K562 (cell line): ENCODE data around the gene TUBGCP5. TPM values are rescaled to one million over a fixed set of nuclear protein-coding genes. Genes with fewer than 3 reads are reported as not detected.
"Not testable (repeated sequence)": the region's sequence is repeated elsewhere in the genome, so short reads cannot be mapped to it uniquely, and the experiment has no call there.

ENCODE experiments used
- ATAC-seq: fragments of 200-7000 bp; cut with Tn5 transposase; 3 replicates; pipeline ENCODE4 v1.9.1; 2020; ENCODE audit warnings: moderate library complexity
- BruUV-seq: library from RNA; stranded (reverse); fragments of 400-500 nt; replicated peaks from 2 replicates; lab custom pipeline; 2021; lab: Mats Ljungman, UMichigan
- CTCF ChIA-PET: fragments of 300-600 bp; formaldehyde crosslinking; extraction: SDS; loops from one replicate; lab custom pipeline; 2021; ENCODE audit warnings: low intra/inter-chr PET ratio; lab: Yijun Ruan, JAX
- POLR2A ChIA-PET: fragments of 300-600, 350-650 bp; sonication (Branson Sonifier 250); formaldehyde crosslinking; extraction: SDS; loops from one replicate; lab custom pipeline; 2021; ENCODE audit warnings: antibody characterized with exemption, inconsistent platforms; lab: Yijun Ruan, JAX
- DNase-seq, 4 experiments: peaks; one replicate each; pipeline versions ENCODE4 v3.0.0 to v3.0.0-alpha.2; 2011 to 2018; ENCODE audit warnings: low spot score in 3 of 4, mixed read lengths in 3 of 4; ENCODE audit errors: extremely low read depth in 1 of 4
- FAIRE-seq: peaks from 2 replicates; lab custom pipeline; 2011; peaks lifted over from hg19 to GRCh38; lab: Jason Lieb, UNC
- H2AFZ ChIP-seq: 2 replicates; pipeline ENCODE4 v1.6.0; 2011; ENCODE audit warnings: low read depth, low read length, control low read depth, inconsistent platforms
- H3K27ac ChIP-seq: fragments of 200-600 bp; 3 replicates; pipeline ENCODE4 v1.8.0; 2011; ENCODE audit warnings: low read depth, mild to moderate bottlenecking, control low read depth, inconsistent platforms, low read length, moderate library complexity, mixed read lengths; ENCODE audit errors: extremely low read depth
- H3K27me3 ChIP-seq, 2 experiments: fragments of 300-600 bp in 1 of 2; 2 replicates in 1 of 2; 3 replicates in 1 of 2; pipeline versions ENCODE4 v1.6.0 to v1.8.0; 2011; ENCODE audit warnings: inconsistent platforms in 2 of 2, low read length in 2 of 2, mild to moderate bottlenecking in 1 of 2, mixed read lengths in 1 of 2, moderate library complexity in 1 of 2; ENCODE audit not compliant: control insufficient read depth in 2 of 2, insufficient read depth in 2 of 2
- H3K36me3 ChIP-seq: fragments of 300-600 bp; 3 replicates; pipeline ENCODE4 v1.8.0; 2011; ENCODE audit warnings: mild to moderate bottlenecking, low read length, inconsistent platforms; ENCODE audit not compliant: control insufficient read depth, insufficient read depth
- H3K4me1 ChIP-seq, 2 experiments: fragments of 200-600 bp in 1 of 2; replicated peaks in 1 of 2; 2 replicates in 1 of 2; 3 replicates in 1 of 2; pipeline versions ENCODE4 v1.5.1 to v1.8.0; 2011; ENCODE audit warnings: inconsistent platforms in 2 of 2, low read length in 2 of 2, mild to moderate bottlenecking in 1 of 2, mixed read lengths in 1 of 2, moderate library complexity in 1 of 2; ENCODE audit not compliant: control insufficient read depth in 2 of 2, insufficient read depth in 2 of 2
- H3K4me2 ChIP-seq: 2 replicates; pipeline ENCODE4 v1.6.1; 2011; ENCODE audit warnings: low read length, control low read depth, inconsistent platforms, mixed read lengths; ENCODE audit not compliant: insufficient read depth
- H3K4me3 ChIP-seq: fragments of 200-600 bp; sonication (generic), shearing (Covaris generic); 2 replicates; pipeline ENCODE4 v1.5.1; 2016; ENCODE audit warnings: control low read depth, inconsistent platforms
- H3K79me2 ChIP-seq: fragments of 200-600 bp; 3 replicates; pipeline ENCODE4 v1.8.0; 2011; ENCODE audit warnings: low read length, inconsistent platforms; ENCODE audit not compliant: control insufficient read depth, insufficient read depth
- H3K9ac ChIP-seq, 2 experiments: 2 replicates each; pipeline versions ENCODE4 v1.6.0 to v1.6.1; 2011; ENCODE audit warnings: low read depth in 2 of 2, low read length in 2 of 2, control low read depth in 1 of 2, inconsistent platforms in 1 of 2, mild to moderate bottlenecking in 1 of 2, mixed read lengths in 1 of 2; ENCODE audit not compliant: insufficient read depth in 1 of 2
- H3K9me1 ChIP-seq: one replicate; pipeline ENCODE4 v1.6.0; 2011; ENCODE audit warnings: inconsistent platforms, mild to moderate bottlenecking, low read length, moderate library complexity; ENCODE audit not compliant: control insufficient read depth, insufficient read depth
- H3K9me3 ChIP-seq: replicated peaks from 2 replicates; pipeline ENCODE4 v1.5.1; 2011; ENCODE audit warnings: low read depth, low read length, inconsistent platforms; ENCODE audit not compliant: control insufficient read depth, insufficient read depth
- H4K20me1 ChIP-seq: replicated peaks from 2 replicates; pipeline ENCODE4 v1.6.1; 2011; ENCODE audit warnings: low read length, inconsistent platforms, mixed read lengths; ENCODE audit not compliant: control insufficient read depth, insufficient read depth
- BRF2 ChIP-seq: IDR thresholded peaks from 3 replicates; pipeline ENCODE4 v1.6.1; 2011; ENCODE audit warnings: borderline replicate concordance, mild to moderate bottlenecking; ENCODE audit not compliant: insufficient read length, insufficient read depth
- NFIC ChIP-seq: fragments of 450-650 bp; IDR thresholded peaks from 2 replicates; pipeline ENCODE4 v1.6.1; 2017; ENCODE audit warnings: mild to moderate bottlenecking, inconsistent platforms
- ZC3H8 ChIP-seq: fragments of 450-650 bp; IDR thresholded peaks from 2 replicates; pipeline ENCODE4 v1.6.1; 2017
- WGBS: fragments of 100-300 bp; shearing (Covaris generic); methylation state at CpG from one replicate; pipeline ENCODE4 v1.1.6; 2016; ENCODE audit warnings: low coverage, mixed read lengths; ENCODE audit not compliant: insufficient coverage; ENCODE audit errors: missing lambda C conversion rate; 5-methylcytosine and 5-hydroxymethylcytosine counted together
- in situ Hi-C: fragments of 300-500 bp; cut with MboI; formaldehyde crosslinking; loops from 4 replicates; pipeline ENCODE4 v1.15.0; 2018; ENCODE audit warnings: inconsistent platforms, mixed read lengths
- intact Hi-C: fragments of 100-400 bp; cut with micrococcal nuclease; formaldehyde crosslinking; loops from 2 replicates; pipeline ENCODE4 v1.14.2; 2022
- polyA plus RNA-seq, 8 experiments: library from polyadenylated mRNA; depleted of rRNA in 4 of 8; stranded (reverse) in 5 of 8; unstranded in 3 of 8; fragments of >200 nt; fragmentation: Nextera tagmentation in 2 of 8; fragmentation: Illumina TruSeq in 1 of 8; extraction: Ambion mirVana in 2 of 8; extraction: Trizol in 1 of 8; gene quantifications; 2 replicates each; pipeline versions ENCODE4 v1.2.1 to v1.2.3, GENCODE V29; 2011 to 2014; ENCODE audit warnings: inconsistent platforms in 1 of 8, missing spikeins in 1 of 8
- total RNA-seq, 7 experiments: library from RNA; depleted of rRNA in 6 of 7; stranded (reverse); fragments of >200 nt in 6 of 7; fragmentation: Illumina TruSeq in 2 of 7; extraction: Trizol in 2 of 7; gene quantifications; 2 replicates each; pipeline versions ENCODE4 v1.2.1 to v1.2.3, GENCODE V29; 2011 to 2021; ENCODE audit warnings: low replicate concordance in 1 of 7

Gene TUBGCP5
- total and polyA plus RNA-seq, 9 of the 15 experiments (the other 6 are each of a cell fraction or from before 2014, with no cell fraction given): 5.8 to 33.9 (median 23.2) TPM

GRCh38 chr15:22988811-22989210, 50.6 kb downstream of the TUBGCP5 start:
- Histone ChIP-seq H3K4me2 (no peak overlapping the region), H3K27me3 (no peaks in the 10 kb centered on the region), H3K9ac (no peak overlapping the region), H3K27ac (no peak overlapping the region), H3K9me1 (no peaks in the 10 kb centered on the region), H3K79me2 (no peaks in the 10 kb centered on the region), H3K4me1 (no peaks in the 10 kb centered on the region), H4K20me1 (no peaks in the 10 kb centered on the region), H3K9me3 (no peaks in the 10 kb centered on the region), H2AFZ (no peak overlapping the region), H3K36me3 (no peaks in the 10 kb centered on the region; the same call in 2 of the 3 replicates), H3K4me3 (no peak overlapping the region)
- 41% methylated on average over 6 of the region's 7 CpGs for WGBS
- DNase-seq: no peak
- in situ Hi-C loops (no loop called here), intact Hi-C loops (no loop called here)
- BruUV-seq: no TSS peak
- no peak; the same call in 1 of the 3 replicates for ATAC-seq
- no peak for TF ChIP-seq ZC3H8
- TF ChIP-seq NFIC: no peak
- no peak for TF ChIP-seq BRF2
- FAIRE-seq: no peak
- POLR2A ChIA-PET: interaction anchor here (1.0 kb wide), 2 partner anchors 14 to 25 kb away, joined by 3 to 5 read pairs; no protein-coding TSS in a partner anchor
- CTCF ChIA-PET: no interaction called here

GRCh38 chr15:22981931-22982330, 57.4 kb downstream of the TUBGCP5 start:
- CTCF ChIA-PET: not testable (repeated sequence)

More at GRCh38 chr15:22981931-22982330, 57.4 kb downstream of the TUBGCP5 start:
- BruUV-seq, H3K36me3 ChIP-seq, H3K4me2 ChIP-seq, H3K27ac ChIP-seq, H2AFZ ChIP-seq, intact Hi-C loops, H3K4me3 ChIP-seq, H3K9me3 ChIP-seq, H3K9ac ChIP-seq, POLR2A ChIA-PET, DNase-seq, ATAC-seq, H4K20me1 ChIP-seq, in situ Hi-C loops, H3K9me1 ChIP-seq, FAIRE-seq, H3K27me3 ChIP-seq: not testable (repeated sequence)
- peaks cover 22% of the 10 kb centered on the region for H3K79me2 ChIP-seq
- WGBS: 48% methylated on average over 10 of the region's 11 CpGs
- H3K4me1 ChIP-seq: peaks cover 6 to 23% of the 10 kb centered on the region in 2 experiments; a peak in 4 of 5 replicates
